Immature natural killer cell (primary cell): ENCODE data around the gene PSMG1. TPM values are rescaled to one million over a fixed set of nuclear protein-coding genes. Genes with fewer than 3 reads are reported as not detected.
"Not testable (repeated sequence)": the region's sequence is repeated elsewhere in the genome, so short reads cannot be mapped to it uniquely, and the experiment has no call there.

Source experiments
- DNase-seq, 3 donors: peaks; one replicate each; pipeline ENCODE4 v3.0.0; 2022; ENCODE audit warnings: mixed read lengths in 1 of 3
- H3K27ac Mint-ChIP-seq, 6 donors: one replicate each; pipeline ENCODE4 v1.8.0; 2020; ENCODE audit warnings: mixed read lengths in 6 of 6, mild to moderate bottlenecking in 5 of 6, inconsistent platforms in 4 of 6, moderate library complexity in 3 of 6
- H3K27me3 Mint-ChIP-seq, 3 donors: one replicate each; pipeline ENCODE4 v1.8.0; 2020 to 2021; ENCODE audit warnings: low read depth in 3 of 3, mild to moderate bottlenecking in 3 of 3, mixed read lengths in 3 of 3, moderate library complexity in 3 of 3, inconsistent platforms in 1 of 3
- H3K36me3 Mint-ChIP-seq, 3 donors: one replicate each; pipeline ENCODE4 v1.8.0; 2020; ENCODE audit warnings: mixed read lengths in 3 of 3, inconsistent platforms in 2 of 3, mild to moderate bottlenecking in 2 of 3
- H3K4me1 Mint-ChIP-seq, 2 donors: one replicate each; pipeline ENCODE4 v1.8.0; 2020; ENCODE audit warnings: inconsistent platforms in 2 of 2, mild to moderate bottlenecking in 2 of 2, mixed read lengths in 2 of 2, moderate library complexity in 1 of 2
- H3K4me3 Mint-ChIP-seq, 5 donors: one replicate each; pipeline ENCODE4 v1.8.0; 2020; ENCODE audit warnings: mild to moderate bottlenecking in 5 of 5, mixed read lengths in 5 of 5, inconsistent platforms in 3 of 5, moderate library complexity in 3 of 5
- H3K9me3 Mint-ChIP-seq, 6 donors: one replicate each; pipeline ENCODE4 v1.8.0; 2020; ENCODE audit warnings: mild to moderate bottlenecking in 6 of 6, mixed read lengths in 6 of 6, inconsistent platforms in 4 of 6, moderate library complexity in 3 of 6
- polyA plus RNA-seq, 3 donors: library from polyadenylated mRNA; unstranded; fragments of 300-500 nt; fragmentation: Illumina TruSeq; gene quantifications; one replicate each; pipeline ENCODE4 v1.2.3, GENCODE V29; 2021

Gene PSMG1, protein sequence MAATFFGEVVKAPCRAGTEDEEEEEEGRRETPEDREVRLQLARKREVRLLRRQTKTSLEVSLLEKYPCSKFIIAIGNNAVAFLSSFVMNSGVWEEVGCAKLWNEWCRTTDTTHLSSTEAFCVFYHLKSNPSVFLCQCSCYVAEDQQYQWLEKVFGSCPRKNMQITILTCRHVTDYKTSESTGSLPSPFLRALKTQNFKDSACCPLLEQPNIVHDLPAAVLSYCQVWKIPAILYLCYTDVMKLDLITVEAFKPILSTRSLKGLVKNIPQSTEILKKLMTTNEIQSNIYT
- polyA plus RNA-seq, result 10 to 100 TPM; 29.5 to 39.6 (median 33.3) TPM

DNA sequence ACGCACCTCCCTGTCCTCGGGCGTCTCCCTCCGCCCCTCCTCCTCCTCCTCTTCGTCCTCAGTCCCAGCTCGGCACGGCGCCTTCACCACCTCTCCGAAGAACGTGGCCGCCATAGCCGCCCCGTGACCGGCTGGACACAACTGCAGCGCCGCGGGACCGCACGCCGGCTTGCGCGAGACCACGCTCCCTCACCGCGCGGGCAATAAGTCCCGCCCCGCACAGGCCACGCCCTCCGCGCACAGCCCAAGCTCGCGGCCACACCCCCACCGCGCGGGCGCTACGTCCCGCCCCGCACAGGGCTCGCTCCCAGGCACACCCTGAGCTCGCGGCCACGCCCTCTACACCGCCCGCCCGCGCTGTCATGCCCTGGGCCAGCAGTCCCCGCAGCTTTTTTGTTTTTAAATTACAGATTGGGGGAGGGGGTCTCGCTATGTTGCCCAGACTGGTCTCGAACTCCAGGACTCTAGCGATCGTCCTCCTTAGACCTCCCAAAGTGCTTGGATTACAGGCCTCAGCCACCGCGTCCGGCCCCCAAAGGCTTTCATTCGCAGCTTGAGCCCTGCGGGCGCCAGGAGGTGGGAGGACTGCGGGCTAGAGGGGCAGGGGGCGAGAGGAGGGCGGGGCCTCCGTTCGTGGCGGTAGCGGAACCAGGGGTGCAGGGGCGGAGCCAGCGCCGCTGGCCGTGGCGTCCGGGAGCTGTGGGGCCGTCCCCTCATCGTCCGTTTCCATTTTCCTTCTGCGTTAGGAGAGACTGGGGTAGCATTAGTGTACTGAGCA, at the start of gene PSMG1:
Gene PSMG1, minus strand, starts transcription at position 180 of the 778 bp plus-strand sequence. Its CDS starts 66 bp downstream, at position 114.
- Mint-ChIP-seq H3K4me1 (peaks cover 29 to 44% of the 10 kb centered on the region in 2 donors), H3K27ac (peak within 1 kb of the TSS; percentile 87 to 97 (median 94)), H3K27me3 (peaks cover 12 to 17% (median 15%) of the 10 kb centered on the region in 3 donors), H3K4me3 (peak within 1 kb of the TSS; percentile 98 to 99 (median 98)), H3K9me3 (no peaks in the 10 kb centered on the region), H3K36me3 (peaks cover 0 to 14% (median 0%) of the 10 kb centered on the region in 3 donors)
- peak; percentile 91 to 93 (median 92) for DNase-seq

DNA sequence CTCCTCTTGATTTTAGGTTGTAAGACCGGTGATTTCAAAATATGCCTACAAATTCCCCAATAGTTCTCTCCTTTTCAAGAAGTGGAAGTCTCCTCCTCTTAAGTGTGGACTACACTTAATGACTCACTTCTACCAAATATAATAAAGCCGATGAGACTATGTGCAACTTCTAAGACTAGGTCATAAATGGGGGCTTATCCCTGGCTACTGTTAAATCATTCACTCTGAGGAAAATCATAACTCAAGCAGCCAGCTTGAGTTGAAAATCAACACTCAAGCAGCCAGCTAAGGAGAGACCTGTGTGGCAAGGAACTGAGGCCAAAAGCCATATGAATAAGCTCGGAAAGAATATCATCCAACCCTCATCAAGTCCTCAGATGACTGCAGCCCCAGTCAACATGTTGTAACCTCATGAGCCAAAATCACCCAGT, 49.6 kb upstream of the PSMG1 start:
- H3K27me3 Mint-ChIP-seq, result peaks cover 0 to 2% (median 0%) of the 10 kb centered on the region in 3 donors
- peak overlapping the region in 1 of 6 donors; percentile 4 for H3K27ac Mint-ChIP-seq
- no peaks in the 10 kb centered on the region for H3K9me3 Mint-ChIP-seq
- H3K4me3 Mint-ChIP-seq, result no peak overlapping the region
- peaks cover 0 to 25% of the 10 kb centered on the region in 2 donors for H3K4me1 Mint-ChIP-seq
- H3K36me3 Mint-ChIP-seq, result peaks cover 15 to 38% (median 29%) of the 10 kb centered on the region in 3 donors
- no peak for DNase-seq

DNA sequence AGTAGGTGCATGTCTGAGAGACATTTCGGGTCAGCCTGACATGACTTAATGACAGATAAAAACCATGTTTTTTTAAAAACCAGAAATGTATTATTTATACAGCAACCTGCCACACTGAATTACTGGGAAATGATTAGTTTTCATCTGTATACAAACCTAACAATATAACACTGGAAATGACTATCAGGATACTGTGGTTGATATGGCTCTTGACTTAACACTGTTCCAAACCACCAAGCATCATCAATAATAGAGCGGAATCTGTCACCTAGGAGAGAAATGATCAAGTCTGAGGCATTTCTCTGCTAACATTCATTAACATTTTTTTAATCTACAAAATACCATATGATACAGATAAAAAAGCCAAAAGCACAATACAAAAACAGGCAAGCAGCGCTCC, 41.7 kb upstream of the PSMG1 start:
- Mint-ChIP-seq H3K27me3 (peaks cover 0 to 1% (median 0%) of the 10 kb centered on the region in 3 donors), H3K27ac (peak overlapping the region in 1 of 6 donors; percentile 62), H3K4me1 (peaks cover 0 to 13% of the 10 kb centered on the region in 2 donors), H3K4me3 (no peak overlapping the region), H3K36me3 (peaks cover 18 to 41% (median 18%) of the 10 kb centered on the region in 3 donors), H3K9me3 (no peaks in the 10 kb centered on the region)
- no peak for DNase-seq

DNA sequence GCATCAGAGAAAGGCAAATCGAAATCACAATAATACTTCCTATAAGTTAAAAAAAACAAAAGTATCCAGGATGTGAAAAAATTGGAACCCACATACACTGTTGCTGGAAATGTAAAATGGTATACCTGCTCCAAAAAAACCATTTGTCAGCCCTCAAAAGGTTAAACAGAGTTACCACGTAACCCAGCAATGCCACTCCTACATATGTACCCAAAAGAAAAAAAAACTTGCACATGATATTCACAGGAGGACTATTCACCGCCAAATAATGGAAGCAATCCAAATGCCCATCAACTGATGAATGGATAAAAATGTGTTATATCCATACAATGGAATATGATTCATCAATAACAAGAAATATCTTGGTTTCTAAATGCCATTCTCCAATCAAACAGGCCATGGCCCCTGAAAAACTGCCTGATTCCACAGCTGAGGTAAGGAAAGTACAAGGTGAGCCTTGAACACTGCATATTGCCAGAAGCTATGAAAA, 38.8 kb upstream of the PSMG1 start:
- Mint-ChIP-seq H3K27me3 (peaks cover 0 to 1% (median 0%) of the 10 kb centered on the region in 3 donors), H3K36me3 (peaks cover 15 to 46% (median 26%) of the 10 kb centered on the region in 3 donors), H3K4me1 (peaks cover 0 to 20% of the 10 kb centered on the region in 2 donors), H3K4me3 (no peak overlapping the region), H3K9me3 (no peaks in the 10 kb centered on the region), H3K27ac (peak overlapping the region in 3 of 6 donors; percentile 18 to 49 (median 23))
- no peak for DNase-seq

DNA sequence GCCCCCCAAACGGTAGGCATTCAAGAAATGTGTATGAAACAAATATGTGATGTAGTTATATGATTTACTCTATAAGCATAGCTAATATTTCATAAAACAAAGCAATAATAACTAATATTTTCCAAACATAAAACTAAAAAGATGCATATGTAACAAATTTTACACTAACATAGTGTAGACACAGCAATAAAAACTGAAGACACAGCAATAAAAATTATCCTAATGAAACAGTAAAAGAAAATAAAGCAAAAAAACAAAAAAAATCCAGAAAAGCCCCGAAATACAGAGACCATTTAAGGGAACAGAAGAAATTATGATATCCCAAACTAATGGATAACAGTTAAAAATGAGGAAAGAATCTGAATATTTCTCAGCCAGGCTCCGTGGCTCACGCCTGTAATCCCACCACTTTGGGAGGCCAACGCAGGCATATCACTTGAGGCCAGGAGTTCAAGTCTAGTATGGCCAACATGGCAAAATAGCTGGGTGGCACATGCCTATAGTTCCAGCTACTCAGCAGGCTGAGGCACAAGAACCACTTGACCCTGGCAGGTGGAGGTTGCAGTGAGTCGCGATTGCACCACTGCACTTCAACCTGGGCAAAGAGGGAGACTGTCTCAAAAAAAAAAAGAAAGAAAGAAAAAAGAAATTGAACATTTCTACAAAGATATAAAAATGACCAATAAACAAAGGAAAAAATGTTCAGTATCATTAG, 38.2 kb upstream of the PSMG1 start:
- Mint-ChIP-seq H3K36me3 (peaks cover 10 to 42% (median 26%) of the 10 kb centered on the region in 3 donors), H3K27me3 (peaks cover 0 to 1% (median 0%) of the 10 kb centered on the region in 3 donors), H3K9me3 (no peaks in the 10 kb centered on the region), H3K4me1 (peaks cover 0 to 20% of the 10 kb centered on the region in 2 donors), H3K27ac (peak overlapping the region in 4 of 6 donors; percentile 4 to 49 (median 24)), H3K4me3 (no peak overlapping the region)
- DNase-seq, result no peak

DNA sequence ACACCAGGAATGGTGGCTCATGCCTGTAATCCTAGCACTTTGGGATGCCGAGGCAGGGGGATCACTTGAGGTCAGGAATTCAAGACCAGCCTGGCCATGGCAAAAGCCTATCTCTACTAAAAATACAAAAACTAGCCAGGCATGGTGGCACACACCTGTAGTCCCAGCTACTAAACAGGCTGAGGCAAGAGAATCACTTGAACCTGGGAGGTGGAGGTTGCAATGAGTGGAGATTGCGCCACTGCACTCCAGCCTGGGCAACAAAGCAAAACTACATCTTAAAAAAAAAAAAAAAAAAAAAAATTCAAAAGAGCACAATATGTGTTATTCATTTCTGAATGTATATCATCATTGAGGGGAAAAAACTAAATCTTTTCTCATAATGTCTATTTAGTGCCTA, 37.6 kb upstream of the PSMG1 start:
- DNase-seq, H3K9me3 Mint-ChIP-seq, H3K27me3 Mint-ChIP-seq, H3K4me3 Mint-ChIP-seq, H3K27ac Mint-ChIP-seq: not testable (repeated sequence)
- H3K4me1 Mint-ChIP-seq, result peaks cover 0 to 16% of the 10 kb centered on the region in 2 donors
- H3K36me3 Mint-ChIP-seq, result peaks cover 10 to 39% (median 26%) of the 10 kb centered on the region in 3 donors

DNA sequence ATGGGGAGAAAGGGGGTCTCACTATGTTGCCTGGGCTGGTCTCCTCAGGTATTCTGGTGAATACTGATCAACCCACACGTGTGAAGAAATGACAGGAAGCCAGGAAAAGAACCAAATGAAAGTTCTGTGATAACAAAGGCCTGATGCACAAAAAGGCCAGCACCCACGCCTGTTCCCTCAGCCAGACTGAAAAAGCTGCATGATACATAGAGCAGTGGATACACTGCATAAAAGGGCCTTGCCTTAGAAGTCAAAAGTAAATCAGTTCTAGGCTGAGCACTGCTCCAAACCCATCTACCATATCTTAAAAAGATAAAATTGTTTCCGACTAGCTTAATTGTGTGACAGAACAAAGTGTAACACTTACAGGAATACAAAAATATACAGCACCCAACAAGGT, 36.9 kb upstream of the PSMG1 start:
- DNase-seq, result no peak
- Mint-ChIP-seq H3K4me3 (no peak overlapping the region), H3K27me3 (peaks cover 0 to 1% (median 0%) of the 10 kb centered on the region in 3 donors), H3K9me3 (no peaks in the 10 kb centered on the region), H3K4me1 (peaks cover 0 to 11% of the 10 kb centered on the region in 2 donors), H3K36me3 (peaks cover 8 to 43% (median 26%) of the 10 kb centered on the region in 3 donors), H3K27ac (peak overlapping the region in 1 of 6 donors; percentile 28)

DNA sequence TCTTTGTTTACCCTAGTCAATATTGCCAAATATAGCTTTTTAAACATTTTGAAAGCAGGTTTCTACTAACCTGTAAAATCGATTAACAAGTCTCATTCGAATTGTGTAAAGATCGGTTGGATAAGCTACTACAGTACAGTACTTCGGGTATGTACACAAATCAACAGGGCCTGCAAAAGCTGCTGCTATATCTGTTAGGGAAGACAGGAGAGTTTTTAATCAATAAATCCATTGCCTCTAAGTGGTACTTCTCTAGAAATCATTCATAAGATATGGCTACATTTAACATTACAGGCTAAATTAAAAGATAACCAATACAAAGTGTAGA, 34.8 kb upstream of the PSMG1 start:
- DNase-seq, result no peak
- Mint-ChIP-seq H3K9me3 (no peaks in the 10 kb centered on the region), H3K27ac (no peak overlapping the region), H3K4me3 (no peak overlapping the region), H3K36me3 (peaks cover 3 to 48% (median 19%) of the 10 kb centered on the region in 3 donors), H3K4me1 (peaks cover 0 to 7% of the 10 kb centered on the region in 2 donors), H3K27me3 (no peaks in the 10 kb centered on the region)

DNA sequence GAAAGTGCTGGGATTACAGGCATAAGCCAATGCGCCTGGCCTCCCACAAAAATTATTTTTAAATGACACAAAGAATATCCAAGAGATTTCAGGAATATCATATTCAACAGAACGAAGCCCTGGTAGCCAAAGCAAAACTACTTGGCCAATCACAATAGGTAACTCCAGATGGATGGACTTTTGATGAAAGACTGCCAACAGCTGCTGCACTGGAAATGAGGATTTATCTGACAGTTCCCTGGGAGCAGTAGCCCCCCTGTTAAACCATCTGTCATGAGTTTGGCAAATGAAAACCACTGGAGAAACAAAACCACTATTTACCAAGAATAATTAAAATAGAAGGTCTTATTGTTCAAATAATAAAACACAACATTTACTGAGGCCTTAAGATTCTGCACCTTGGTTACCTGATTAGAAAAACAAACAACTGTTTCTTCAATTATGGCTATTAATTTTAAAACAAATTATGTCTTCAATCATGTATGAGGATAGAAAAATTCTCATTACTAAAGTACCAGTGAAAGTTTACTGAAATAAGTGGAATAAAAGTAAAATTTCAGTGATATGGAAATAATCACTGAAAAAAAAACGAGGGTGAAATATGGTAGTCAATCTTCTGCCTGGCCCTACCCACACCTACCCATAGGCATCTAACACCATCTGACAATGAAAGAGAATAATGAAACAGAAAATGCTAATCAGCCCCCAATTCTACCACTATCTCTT, 34.3 kb upstream of the PSMG1 start:
- no peak for DNase-seq
- H3K4me3 Mint-ChIP-seq, result no peak overlapping the region
- no peaks in the 10 kb centered on the region for H3K9me3 Mint-ChIP-seq
- H3K4me1 Mint-ChIP-seq, result peaks cover 0 to 7% of the 10 kb centered on the region in 2 donors
- peaks cover 0 to 1% (median 0%) of the 10 kb centered on the region in 3 donors for H3K27me3 Mint-ChIP-seq
- H3K36me3 Mint-ChIP-seq, result peaks cover 3 to 48% (median 23%) of the 10 kb centered on the region in 3 donors
- H3K27ac Mint-ChIP-seq, result peak overlapping the region in 1 of 6 donors; percentile 2

DNA sequence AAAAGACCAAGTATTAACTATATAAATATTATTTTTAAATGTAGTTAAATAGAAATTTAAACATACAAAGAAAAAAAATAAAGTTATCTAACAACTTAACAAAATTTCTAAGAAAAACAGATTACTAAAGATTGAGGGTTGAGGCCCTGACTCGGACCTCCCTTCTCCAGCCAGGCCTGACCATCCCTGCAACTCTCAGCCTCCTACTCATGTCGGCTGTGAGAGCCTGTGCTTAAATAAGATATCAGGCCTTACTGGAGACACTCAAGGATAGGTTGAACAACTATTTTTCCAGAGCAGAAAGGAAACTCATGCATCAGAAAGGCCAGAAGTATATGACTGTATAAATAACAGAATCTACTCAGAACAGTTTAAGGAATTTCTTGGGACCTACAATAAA, 33.0 kb upstream of the PSMG1 start:
- H3K36me3 Mint-ChIP-seq, result peaks cover 10 to 41% (median 20%) of the 10 kb centered on the region in 3 donors
- no peaks in the 10 kb centered on the region for H3K9me3 Mint-ChIP-seq
- no peak for DNase-seq
- H3K27me3 Mint-ChIP-seq, result peaks cover 0 to 2% (median 0%) of the 10 kb centered on the region in 3 donors
- no peak overlapping the region for H3K27ac Mint-ChIP-seq
- peaks cover 0 to 7% of the 10 kb centered on the region in 2 donors for H3K4me1 Mint-ChIP-seq
- H3K4me3 Mint-ChIP-seq, result no peak overlapping the region

DNA sequence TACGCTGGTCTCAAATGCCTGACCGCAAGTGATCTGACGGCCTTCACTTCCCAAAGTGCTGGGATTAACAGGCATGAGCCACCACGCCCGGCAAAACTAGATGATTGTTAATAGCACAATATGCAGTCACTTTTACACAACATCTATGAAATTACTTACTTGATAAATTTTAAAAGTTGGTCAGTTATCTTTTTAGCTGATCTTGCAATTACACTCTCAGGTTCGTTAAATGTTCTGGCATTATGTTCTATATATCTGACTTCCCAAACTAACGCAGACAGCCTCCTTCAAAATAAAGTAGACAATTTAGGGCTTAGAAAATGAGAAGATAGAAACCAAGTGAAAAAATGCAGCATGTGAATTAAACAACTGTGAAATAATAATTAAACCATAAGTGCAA, 31.8 kb upstream of the PSMG1 start:
- Mint-ChIP-seq H3K4me3 (no peak overlapping the region), H3K27me3 (peaks cover 0 to 2% (median 0%) of the 10 kb centered on the region in 3 donors), H3K36me3 (peaks cover 10 to 39% (median 17%) of the 10 kb centered on the region in 3 donors), H3K9me3 (no peaks in the 10 kb centered on the region), H3K27ac (no peak overlapping the region), H3K4me1 (peaks cover 0 to 7% of the 10 kb centered on the region in 2 donors)
- DNase-seq, result no peak

DNA sequence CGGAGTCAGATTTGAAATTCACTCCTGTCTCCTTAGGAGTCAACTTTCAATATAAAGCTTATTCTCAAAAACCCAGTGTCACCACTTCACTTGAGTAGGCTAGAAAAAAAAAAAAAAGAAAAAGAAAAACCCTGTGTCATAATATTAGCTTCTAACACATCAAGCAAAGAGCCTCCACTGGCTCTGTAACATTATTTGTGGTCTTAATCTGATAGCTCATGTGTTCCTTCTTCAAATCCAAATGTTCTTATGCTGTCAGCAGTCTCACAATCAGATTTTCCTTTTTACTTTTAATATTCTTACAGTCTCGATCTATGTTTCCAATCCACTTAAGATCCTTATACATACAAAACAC, 26.1 kb upstream of the PSMG1 start:
- peaks cover 12 to 42% (median 16%) of the 10 kb centered on the region in 3 donors for H3K36me3 Mint-ChIP-seq

More for the DNA sequence above, 26.1 kb upstream of the PSMG1 start:
- Mint-ChIP-seq H3K27ac (no peak overlapping the region), H3K4me3 (no peak overlapping the region), H3K27me3 (peaks cover 0 to 2% (median 0%) of the 10 kb centered on the region in 3 donors), H3K4me1 (no peaks in the 10 kb centered on the region), H3K9me3 (no peaks in the 10 kb centered on the region)
- no peak for DNase-seq
